ENCODE data around the gene SHROOM1. TPM values are rescaled to one million over a fixed set of nuclear protein-coding genes. Genes with fewer than 3 reads are reported as not detected.

The SHROOM1 gene
- polyA plus RNA-seq, 1 donor from 2014 or later = 1.8 TPM

DNA sequence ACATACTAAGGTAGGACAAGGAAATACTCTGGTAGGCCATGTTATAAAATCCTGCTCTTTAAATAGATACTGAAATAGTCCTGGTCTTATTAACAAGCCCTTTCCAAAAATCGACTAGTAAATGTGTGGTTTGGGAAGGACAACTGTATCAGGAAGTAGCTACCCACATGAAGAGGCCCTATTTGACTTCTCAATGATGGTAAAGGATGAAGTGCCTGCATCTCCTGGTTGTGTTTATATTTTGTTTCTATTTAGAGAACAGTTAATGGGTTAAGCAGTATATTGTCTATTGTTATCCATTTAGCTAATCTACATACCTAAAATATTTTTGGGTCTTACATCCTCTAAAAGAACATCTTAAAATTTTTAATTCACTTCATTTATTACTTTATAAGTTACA is 23.3 kb upstream of the SHROOM1 start:
- Histone ChIP-seq H3K27ac (ENCODE audit: low read length) (no peak overlapping the region), H2AFZ (ENCODE audit: low read depth, low read length) (no peak overlapping the region), H3K9me3 (ENCODE audit: low read length) (no peaks in the 10 kb centered on the region), H3K79me2 (replicated peaks; ENCODE audit: insufficient read depth, low read length) (no peaks in the 10 kb centered on the region), H3F3A (ENCODE audit: insufficient read depth, low read length, poor library complexity, severe bottlenecking) (no peaks in the 10 kb centered on the region), H3K4me3 (ENCODE audit: low read length) (no peak overlapping the region), H3K9me2 (ENCODE audit: insufficient read depth, low read length) (no peaks in the 10 kb centered on the region), H4K20me1 (ENCODE audit: insufficient read depth) (no peaks in the 10 kb centered on the region), H3K36me3 (ENCODE audit: insufficient read depth, low read length) (no peaks in the 10 kb centered on the region), H3K4me2 (ENCODE audit: low read length) (no peak overlapping the region), H3K9ac (ENCODE audit: low read length) (no peak overlapping the region), H3K27me3 (ENCODE audit: insufficient read depth, low read depth, low read length) (no peaks in the 10 kb centered on the region)
- no peak for TF ChIP-seq MXI1 (conservative IDR thresholded peaks at IDR 0.05; ENCODE audit: poor library complexity, severe bottlenecking)
- no peak for TF ChIP-seq EZH2 (IDR thresholded peaks at IDR 0.05; ENCODE audit: borderline replicate concordance, insufficient read depth, low read length, poor library complexity, severe bottlenecking)
- no peak for TF ChIP-seq SMC3 (conservative IDR thresholded peaks at IDR 0.05; ENCODE audit: poor library complexity)
- no peak for TF ChIP-seq POLR2AphosphoS5 (IDR thresholded peaks at IDR 0.05)
- TF ChIP-seq EP300 (conservative IDR thresholded peaks at IDR 0.05; ENCODE audit: poor library complexity, severe bottlenecking) = no peak
- TF ChIP-seq TAF1 (IDR thresholded peaks at IDR 0.05; ENCODE audit: low read depth) = no peak
- TF ChIP-seq, protein P1, sequence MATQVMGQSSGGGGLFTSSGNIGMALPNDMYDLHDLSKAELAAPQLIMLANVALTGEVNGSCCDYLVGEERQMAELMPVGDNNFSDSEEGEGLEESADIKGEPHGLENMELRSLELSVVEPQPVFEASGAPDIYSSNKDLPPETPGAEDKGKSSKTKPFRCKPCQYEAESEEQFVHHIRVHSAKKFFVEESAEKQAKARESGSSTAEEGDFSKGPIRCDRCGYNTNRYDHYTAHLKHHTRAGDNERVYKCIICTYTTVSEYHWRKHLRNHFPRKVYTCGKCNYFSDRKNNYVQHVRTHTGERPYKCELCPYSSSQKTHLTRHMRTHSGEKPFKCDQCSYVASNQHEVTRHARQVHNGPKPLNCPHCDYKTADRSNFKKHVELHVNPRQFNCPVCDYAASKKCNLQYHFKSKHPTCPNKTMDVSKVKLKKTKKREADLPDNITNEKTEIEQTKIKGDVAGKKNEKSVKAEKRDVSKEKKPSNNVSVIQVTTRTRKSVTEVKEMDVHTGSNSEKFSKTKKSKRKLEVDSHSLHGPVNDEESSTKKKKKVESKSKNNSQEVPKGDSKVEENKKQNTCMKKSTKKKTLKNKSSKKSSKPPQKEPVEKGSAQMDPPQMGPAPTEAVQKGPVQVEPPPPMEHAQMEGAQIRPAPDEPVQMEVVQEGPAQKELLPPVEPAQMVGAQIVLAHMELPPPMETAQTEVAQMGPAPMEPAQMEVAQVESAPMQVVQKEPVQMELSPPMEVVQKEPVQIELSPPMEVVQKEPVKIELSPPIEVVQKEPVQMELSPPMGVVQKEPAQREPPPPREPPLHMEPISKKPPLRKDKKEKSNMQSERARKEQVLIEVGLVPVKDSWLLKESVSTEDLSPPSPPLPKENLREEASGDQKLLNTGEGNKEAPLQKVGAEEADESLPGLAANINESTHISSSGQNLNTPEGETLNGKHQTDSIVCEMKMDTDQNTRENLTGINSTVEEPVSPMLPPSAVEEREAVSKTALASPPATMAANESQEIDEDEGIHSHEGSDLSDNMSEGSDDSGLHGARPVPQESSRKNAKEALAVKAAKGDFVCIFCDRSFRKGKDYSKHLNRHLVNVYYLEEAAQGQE (IDR thresholded peaks at IDR 0.05; ENCODE audit: borderline replicate concordance) = no peak
- TF ChIP-seq, protein P2, sequence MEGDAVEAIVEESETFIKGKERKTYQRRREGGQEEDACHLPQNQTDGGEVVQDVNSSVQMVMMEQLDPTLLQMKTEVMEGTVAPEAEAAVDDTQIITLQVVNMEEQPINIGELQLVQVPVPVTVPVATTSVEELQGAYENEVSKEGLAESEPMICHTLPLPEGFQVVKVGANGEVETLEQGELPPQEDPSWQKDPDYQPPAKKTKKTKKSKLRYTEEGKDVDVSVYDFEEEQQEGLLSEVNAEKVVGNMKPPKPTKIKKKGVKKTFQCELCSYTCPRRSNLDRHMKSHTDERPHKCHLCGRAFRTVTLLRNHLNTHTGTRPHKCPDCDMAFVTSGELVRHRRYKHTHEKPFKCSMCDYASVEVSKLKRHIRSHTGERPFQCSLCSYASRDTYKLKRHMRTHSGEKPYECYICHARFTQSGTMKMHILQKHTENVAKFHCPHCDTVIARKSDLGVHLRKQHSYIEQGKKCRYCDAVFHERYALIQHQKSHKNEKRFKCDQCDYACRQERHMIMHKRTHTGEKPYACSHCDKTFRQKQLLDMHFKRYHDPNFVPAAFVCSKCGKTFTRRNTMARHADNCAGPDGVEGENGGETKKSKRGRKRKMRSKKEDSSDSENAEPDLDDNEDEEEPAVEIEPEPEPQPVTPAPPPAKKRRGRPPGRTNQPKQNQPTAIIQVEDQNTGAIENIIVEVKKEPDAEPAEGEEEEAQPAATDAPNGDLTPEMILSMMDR (IDR thresholded peaks at IDR 0.05; ENCODE audit: poor library complexity, severe bottlenecking) = no peak
- no peak for TF ChIP-seq RAD21 (conservative IDR thresholded peaks at IDR 0.05)

DNA sequence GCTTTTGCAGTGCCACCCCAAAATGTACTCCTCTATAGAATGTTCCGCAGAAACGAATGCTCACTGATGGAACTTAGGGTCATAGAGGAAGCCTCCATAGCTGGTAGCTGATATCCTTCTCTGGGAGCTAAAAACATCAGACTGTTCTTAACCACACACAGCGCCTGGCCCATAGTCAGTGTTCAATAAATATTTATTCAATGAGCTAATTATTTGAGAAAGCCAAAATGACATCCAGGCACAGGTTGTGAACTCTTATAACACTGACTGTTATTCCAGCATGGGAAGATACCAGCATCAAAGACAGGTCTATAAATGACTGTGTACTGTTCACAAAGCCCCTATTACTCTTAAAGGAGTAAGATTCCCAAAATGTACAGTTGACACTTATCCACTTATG is 22.9 kb upstream of the SHROOM1 start:
- TF ChIP-seq SMC3 (conservative IDR thresholded peaks at IDR 0.05; ENCODE audit: poor library complexity) (no peak), EZH2 (IDR thresholded peaks at IDR 0.05; ENCODE audit: borderline replicate concordance, insufficient read depth, low read length, poor library complexity, severe bottlenecking) (no peak), POLR2AphosphoS5 (IDR thresholded peaks at IDR 0.05) (no peak), RAD21 (conservative IDR thresholded peaks at IDR 0.05) (no peak)
- TF ChIP-seq, protein P1 (IDR thresholded peaks at IDR 0.05; ENCODE audit: borderline replicate concordance) = no peak

More for the DNA sequence above, 22.9 kb upstream of the SHROOM1 start:
- H2AFZ ChIP-seq (ENCODE audit: low read depth, low read length) = no peak overlapping the region
- H3K27ac ChIP-seq (ENCODE audit: low read length) = no peak overlapping the region
- no peaks in the 10 kb centered on the region for H4K20me1 ChIP-seq (ENCODE audit: insufficient read depth)
- H3K9me2 ChIP-seq (ENCODE audit: insufficient read depth, low read length) = no peaks in the 10 kb centered on the region
- no peak overlapping the region for H3K9ac ChIP-seq (ENCODE audit: low read length)
- H3K79me2 ChIP-seq (replicated peaks; ENCODE audit: insufficient read depth, low read length) = no peaks in the 10 kb centered on the region
- H3F3A ChIP-seq (ENCODE audit: insufficient read depth, low read length, poor library complexity, severe bottlenecking) = no peaks in the 10 kb centered on the region
- H3K27me3 ChIP-seq (ENCODE audit: insufficient read depth, low read depth, low read length) = no peaks in the 10 kb centered on the region
- no peak overlapping the region for H3K4me2 ChIP-seq (ENCODE audit: low read length)
- no peaks in the 10 kb centered on the region for H3K36me3 ChIP-seq (ENCODE audit: insufficient read depth, low read length)
- H3K9me3 ChIP-seq (ENCODE audit: low read length) = no peaks in the 10 kb centered on the region
- H3K4me3 ChIP-seq (ENCODE audit: low read length) = no peak overlapping the region
